HEK293 (cell line): ENCODE data around the gene PRSS22.

Experiments used
- BCL11A ChIP-seq: fragments of 450-650 bp; formaldehyde crosslinking; IDR thresholded peaks from 2 replicates; pipeline ENCODE4 v1.5.1; 2016; ENCODE audit warnings: low read depth, missing biosample characterization, missing genetic modification characterization
- GLI2 ChIP-seq: fragments of 450-650 bp; formaldehyde crosslinking; IDR thresholded peaks from 2 replicates; pipeline ENCODE4; 2017; ENCODE audit warnings: missing biosample characterization, missing genetic modification characterization, low read depth, borderline replicate concordance
- INSM2 ChIP-seq: fragments of 450-650 bp; formaldehyde crosslinking; IDR thresholded peaks from 2 replicates; pipeline ENCODE4 v1.5.1; 2016; ENCODE audit warnings: missing biosample characterization, missing genetic modification characterization
- KLF16 ChIP-seq: fragments of 450-650 bp; formaldehyde crosslinking; IDR thresholded peaks from 2 replicates; pipeline ENCODE4 v1.5.1; 2017; ENCODE audit warnings: missing biosample characterization, missing genetic modification characterization
- PATZ1 ChIP-seq: fragments of 450-650 bp; formaldehyde crosslinking; IDR thresholded peaks from 2 replicates; pipeline ENCODE4 v1.5.1; 2016; ENCODE audit warnings: missing biosample characterization, missing genetic modification characterization
- PRDM10 ChIP-seq: fragments of 450-650 bp; formaldehyde crosslinking; IDR thresholded peaks from 2 replicates; pipeline ENCODE4 v1.5.1; 2016; ENCODE audit warnings: missing biosample characterization, missing genetic modification characterization
- SETDB1 ChIP-seq: IDR thresholded peaks from one replicate; pipeline ENCODE4 v1.6.1; 2017; ENCODE audit warnings: mild to moderate bottlenecking, low read length, moderate library complexity, mixed read lengths; ENCODE audit not compliant: insufficient read length
- ZBTB17 ChIP-seq: fragments of 450-650 bp; formaldehyde crosslinking; IDR thresholded peaks from 2 replicates; pipeline ENCODE4 v1.5.1; 2016; ENCODE audit warnings: missing biosample characterization, missing genetic modification characterization
- ZBTB20 ChIP-seq: fragments of 450-650 bp; formaldehyde crosslinking; IDR thresholded peaks from 2 replicates; pipeline ENCODE4 v1.5.1; 2016; ENCODE audit warnings: missing biosample characterization, missing genetic modification characterization
- ZBTB48 ChIP-seq: fragments of 450-650 bp; formaldehyde crosslinking; IDR thresholded peaks from 2 replicates; pipeline ENCODE4 v1.5.1; 2016; ENCODE audit warnings: missing biosample characterization, missing genetic modification characterization
- ZNF311 ChIP-seq: fragments of 450-650 bp; formaldehyde crosslinking; IDR thresholded peaks from 2 replicates; pipeline ENCODE4 v1.5.1; 2017; ENCODE audit warnings: missing biosample characterization, missing genetic modification characterization, borderline replicate concordance
- ZNF529 ChIP-seq: fragments of 450-650 bp; formaldehyde crosslinking; IDR thresholded peaks from 2 replicates; pipeline ENCODE4 v1.5.1; 2017; ENCODE audit warnings: missing genetic modification characterization, missing biosample characterization; ENCODE audit not compliant: insufficient replicate concordance
- ZNF585B ChIP-seq: fragments of 450-650 bp; formaldehyde crosslinking; IDR thresholded peaks from 2 replicates; pipeline ENCODE4 v1.5.1; 2016; ENCODE audit warnings: missing biosample characterization, missing genetic modification characterization
- ZNF623 ChIP-seq: fragments of 450-650 bp; formaldehyde crosslinking; IDR thresholded peaks from 2 replicates; pipeline ENCODE4 v1.5.1; 2016; ENCODE audit warnings: missing biosample characterization, missing genetic modification characterization
- ZNF670 ChIP-seq: fragments of 450-650 bp; formaldehyde crosslinking; IDR thresholded peaks from 2 replicates; pipeline ENCODE4 v1.5.1; 2016; ENCODE audit warnings: missing biosample characterization, missing genetic modification characterization, low read depth
- ZNF747 ChIP-seq: fragments of 450-650 bp; formaldehyde crosslinking; IDR thresholded peaks from 2 replicates; pipeline ENCODE4 v1.5.1; 2016; ENCODE audit warnings: missing biosample characterization, missing genetic modification characterization
- ZNF791 ChIP-seq: fragments of 450-650 bp; formaldehyde crosslinking; IDR thresholded peaks from 2 replicates; pipeline ENCODE4 v1.5.1; 2016; ENCODE audit warnings: missing biosample characterization, missing genetic modification characterization
- TF ChIP-seq, protein P1 (sequence below): fragments of 450-650 bp; IDR thresholded peaks from 2 replicates; pipeline ENCODE4 v1.5.1; 2018; ENCODE audit warnings: missing biosample characterization, missing genetic modification characterization
- TF ChIP-seq, protein P2 (sequence below): fragments of 450-650 bp; formaldehyde crosslinking; IDR thresholded peaks from 2 replicates; pipeline ENCODE4 v1.5.1; 2016; ENCODE audit warnings: missing biosample characterization, missing genetic modification characterization, borderline replicate concordance
- TF ChIP-seq, protein P3 (sequence below): fragments of 450-650 bp; formaldehyde crosslinking; conservative IDR thresholded peaks from 2 replicates; pipeline ENCODE4 v1.5.1; 2016; ENCODE audit warnings: low read depth, missing biosample characterization, missing genetic modification characterization

The PRSS22 gene

GRCh38 chr16:2905241-2905987 lies 47.4 kb upstream of the PRSS22 start (continued):
- TF ChIP-seq ZNF747 (tag by site-specific recombination) (no peak), ZNF791 (no peak), ZNF585B (tag by site-specific recombination) (no peak), SETDB1 (no peak), PATZ1 (tag by site-specific recombination) (peak; percentile 68), ZNF670 (tag by site-specific recombination) (no peak), ZNF623 (tag by site-specific recombination) (no peak), GLI2 (tag by site-specific recombination) (no peak), ZNF311 (tag by site-specific recombination) (no peak), ZBTB48 (tag by site-specific recombination) (no peak; the same call in 1 of the 2 replicates), ZNF529 (no peak), ZBTB20 (tag by site-specific recombination) (peak; percentile 7; the same call in 1 of the 2 replicates), PRDM10 (tag by site-specific recombination) (peak; percentile 94; the same call in 1 of the 2 replicates), BCL11A (peak; percentile 25; the same call in 1 of the 2 replicates), KLF16 (tag by site-specific recombination) (peak; percentile 90), INSM2 (tag by site-specific recombination) (peak; percentile 72), ZBTB17 (no peak)
- TF ChIP-seq, protein P1, sequence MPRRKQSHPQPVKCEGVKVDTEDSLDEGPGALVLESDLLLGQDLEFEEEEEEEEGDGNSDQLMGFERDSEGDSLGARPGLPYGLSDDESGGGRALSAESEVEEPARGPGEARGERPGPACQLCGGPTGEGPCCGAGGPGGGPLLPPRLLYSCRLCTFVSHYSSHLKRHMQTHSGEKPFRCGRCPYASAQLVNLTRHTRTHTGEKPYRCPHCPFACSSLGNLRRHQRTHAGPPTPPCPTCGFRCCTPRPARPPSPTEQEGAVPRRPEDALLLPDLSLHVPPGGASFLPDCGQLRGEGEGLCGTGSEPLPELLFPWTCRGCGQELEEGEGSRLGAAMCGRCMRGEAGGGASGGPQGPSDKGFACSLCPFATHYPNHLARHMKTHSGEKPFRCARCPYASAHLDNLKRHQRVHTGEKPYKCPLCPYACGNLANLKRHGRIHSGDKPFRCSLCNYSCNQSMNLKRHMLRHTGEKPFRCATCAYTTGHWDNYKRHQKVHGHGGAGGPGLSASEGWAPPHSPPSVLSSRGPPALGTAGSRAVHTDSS (tag by site-specific recombination) = no peak
- TF ChIP-seq, protein P2, sequence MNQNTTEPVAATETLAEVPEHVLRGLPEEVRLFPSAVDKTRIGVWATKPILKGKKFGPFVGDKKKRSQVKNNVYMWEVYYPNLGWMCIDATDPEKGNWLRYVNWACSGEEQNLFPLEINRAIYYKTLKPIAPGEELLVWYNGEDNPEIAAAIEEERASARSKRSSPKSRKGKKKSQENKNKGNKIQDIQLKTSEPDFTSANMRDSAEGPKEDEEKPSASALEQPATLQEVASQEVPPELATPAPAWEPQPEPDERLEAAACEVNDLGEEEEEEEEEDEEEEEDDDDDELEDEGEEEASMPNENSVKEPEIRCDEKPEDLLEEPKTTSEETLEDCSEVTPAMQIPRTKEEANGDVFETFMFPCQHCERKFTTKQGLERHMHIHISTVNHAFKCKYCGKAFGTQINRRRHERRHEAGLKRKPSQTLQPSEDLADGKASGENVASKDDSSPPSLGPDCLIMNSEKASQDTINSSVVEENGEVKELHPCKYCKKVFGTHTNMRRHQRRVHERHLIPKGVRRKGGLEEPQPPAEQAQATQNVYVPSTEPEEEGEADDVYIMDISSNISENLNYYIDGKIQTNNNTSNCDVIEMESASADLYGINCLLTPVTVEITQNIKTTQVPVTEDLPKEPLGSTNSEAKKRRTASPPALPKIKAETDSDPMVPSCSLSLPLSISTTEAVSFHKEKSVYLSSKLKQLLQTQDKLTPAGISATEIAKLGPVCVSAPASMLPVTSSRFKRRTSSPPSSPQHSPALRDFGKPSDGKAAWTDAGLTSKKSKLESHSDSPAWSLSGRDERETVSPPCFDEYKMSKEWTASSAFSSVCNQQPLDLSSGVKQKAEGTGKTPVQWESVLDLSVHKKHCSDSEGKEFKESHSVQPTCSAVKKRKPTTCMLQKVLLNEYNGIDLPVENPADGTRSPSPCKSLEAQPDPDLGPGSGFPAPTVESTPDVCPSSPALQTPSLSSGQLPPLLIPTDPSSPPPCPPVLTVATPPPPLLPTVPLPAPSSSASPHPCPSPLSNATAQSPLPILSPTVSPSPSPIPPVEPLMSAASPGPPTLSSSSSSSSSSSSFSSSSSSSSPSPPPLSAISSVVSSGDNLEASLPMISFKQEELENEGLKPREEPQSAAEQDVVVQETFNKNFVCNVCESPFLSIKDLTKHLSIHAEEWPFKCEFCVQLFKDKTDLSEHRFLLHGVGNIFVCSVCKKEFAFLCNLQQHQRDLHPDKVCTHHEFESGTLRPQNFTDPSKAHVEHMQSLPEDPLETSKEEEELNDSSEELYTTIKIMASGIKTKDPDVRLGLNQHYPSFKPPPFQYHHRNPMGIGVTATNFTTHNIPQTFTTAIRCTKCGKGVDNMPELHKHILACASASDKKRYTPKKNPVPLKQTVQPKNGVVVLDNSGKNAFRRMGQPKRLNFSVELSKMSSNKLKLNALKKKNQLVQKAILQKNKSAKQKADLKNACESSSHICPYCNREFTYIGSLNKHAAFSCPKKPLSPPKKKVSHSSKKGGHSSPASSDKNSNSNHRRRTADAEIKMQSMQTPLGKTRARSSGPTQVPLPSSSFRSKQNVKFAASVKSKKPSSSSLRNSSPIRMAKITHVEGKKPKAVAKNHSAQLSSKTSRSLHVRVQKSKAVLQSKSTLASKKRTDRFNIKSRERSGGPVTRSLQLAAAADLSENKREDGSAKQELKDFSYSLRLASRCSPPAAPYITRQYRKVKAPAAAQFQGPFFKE (tag by site-specific recombination) = no peak
- TF ChIP-seq, protein P3, sequence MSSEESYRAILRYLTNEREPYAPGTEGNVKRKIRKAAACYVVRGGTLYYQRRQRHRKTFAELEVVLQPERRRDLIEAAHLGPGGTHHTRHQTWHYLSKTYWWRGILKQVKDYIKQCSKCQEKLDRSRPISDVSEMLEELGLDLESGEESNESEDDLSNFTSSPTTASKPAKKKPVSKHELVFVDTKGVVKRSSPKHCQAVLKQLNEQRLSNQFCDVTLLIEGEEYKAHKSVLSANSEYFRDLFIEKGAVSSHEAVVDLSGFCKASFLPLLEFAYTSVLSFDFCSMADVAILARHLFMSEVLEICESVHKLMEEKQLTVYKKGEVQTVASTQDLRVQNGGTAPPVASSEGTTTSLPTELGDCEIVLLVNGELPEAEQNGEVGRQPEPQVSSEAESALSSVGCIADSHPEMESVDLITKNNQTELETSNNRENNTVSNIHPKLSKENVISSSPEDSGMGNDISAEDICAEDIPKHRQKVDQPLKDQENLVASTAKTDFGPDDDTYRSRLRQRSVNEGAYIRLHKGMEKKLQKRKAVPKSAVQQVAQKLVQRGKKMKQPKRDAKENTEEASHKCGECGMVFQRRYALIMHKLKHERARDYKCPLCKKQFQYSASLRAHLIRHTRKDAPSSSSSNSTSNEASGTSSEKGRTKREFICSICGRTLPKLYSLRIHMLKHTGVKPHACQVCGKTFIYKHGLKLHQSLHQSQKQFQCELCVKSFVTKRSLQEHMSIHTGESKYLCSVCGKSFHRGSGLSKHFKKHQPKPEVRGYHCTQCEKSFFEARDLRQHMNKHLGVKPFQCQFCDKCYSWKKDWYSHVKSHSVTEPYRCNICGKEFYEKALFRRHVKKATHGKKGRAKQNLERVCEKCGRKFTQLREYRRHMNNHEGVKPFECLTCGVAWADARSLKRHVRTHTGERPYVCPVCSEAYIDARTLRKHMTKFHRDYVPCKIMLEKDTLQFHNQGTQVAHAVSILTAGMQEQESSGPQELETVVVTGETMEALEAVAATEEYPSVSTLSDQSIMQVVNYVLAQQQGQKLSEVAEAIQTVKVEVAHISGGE (tag by site-specific recombination) = peak; percentile 12; the same call in 1 of the 2 replicates
